ENCODE data around the gene FGFBP3. TPM values are rescaled to one million over a fixed set of nuclear protein-coding genes. Genes with fewer than 3 reads are reported as not detected.

The FGFBP3 gene
- total and polyA plus RNA-seq, 4 donors = 9.5 to 92.5 (median 38.7) TPM

GRCh38 chr10:91864099-91864498, 45.2 kb downstream of the FGFBP3 start:
- H3K27me3 ChIP-seq (ENCODE audit: control insufficient read depth, insufficient read depth, low read length) = no peaks in the 10 kb centered on the region
- no peaks in the 10 kb centered on the region for H3K36me3 ChIP-seq (ENCODE audit: control insufficient read depth, insufficient read depth, low read length)
- DNase-seq (ENCODE audit: low read depth in 4 of 6, low spot score in 6 of 6) = peak in 1 of 6 donors; percentile 85
- no peaks in the 10 kb centered on the region for H3K4me1 ChIP-seq (ENCODE audit: control insufficient read depth, insufficient read depth, low read length)
- no peak overlapping the region for H3K4me3 ChIP-seq (ENCODE audit: low read depth, low read length)
- no CpG with 5 or more reads among the region's 2 CpGs for WGBS (ENCODE audit: insufficient coverage)
- no peaks in the 10 kb centered on the region for H3K9me3 ChIP-seq (ENCODE audit: control insufficient read depth, insufficient read depth, low read length)
- no peak overlapping the region for H3K27ac ChIP-seq (ENCODE audit: low read depth, low read length)

GRCh38 chr10:91860885-91861284, 48.4 kb downstream of the FGFBP3 start:
- Histone ChIP-seq H3K4me1 (ENCODE audit: control insufficient read depth, insufficient read depth, low read length) (no peaks in the 10 kb centered on the region), H3K4me3 (ENCODE audit: low read depth, low read length) (no peak overlapping the region), H3K27me3 (ENCODE audit: control insufficient read depth, insufficient read depth, low read length) (no peaks in the 10 kb centered on the region), H3K9me3 (ENCODE audit: control insufficient read depth, insufficient read depth, low read length) (no peaks in the 10 kb centered on the region), H3K27ac (ENCODE audit: low read depth, low read length) (no peak overlapping the region), H3K36me3 (ENCODE audit: control insufficient read depth, insufficient read depth, low read length) (peaks cover 7% of the 10 kb centered on the region)
- DNase-seq (ENCODE audit: low read depth in 4 of 6, low spot score in 6 of 6) = no peak
- no CpG with 5 or more reads among the region's 1 CpG for WGBS (ENCODE audit: insufficient coverage)

- Histone ChIP-seq H3K27me3 (ENCODE audit: control insufficient read depth, insufficient read depth, low read length) (no peaks in the 10 kb centered on the region), H3K9me3 (ENCODE audit: control insufficient read depth, insufficient read depth, low read length) (no peaks in the 10 kb centered on the region), H3K36me3 (ENCODE audit: control insufficient read depth, insufficient read depth, low read length) (peaks cover 16% of the 10 kb centered on the region), H3K27ac (ENCODE audit: low read depth, low read length) (no peak overlapping the region), H3K4me1 (ENCODE audit: control insufficient read depth, insufficient read depth, low read length) (no peaks in the 10 kb centered on the region), H3K4me3 (ENCODE audit: low read depth, low read length) (no peak overlapping the region)
- peak in 2 of 6 donors; percentile 24 to 70 for DNase-seq (ENCODE audit: low read depth in 4 of 6, low spot score in 6 of 6)
- WGBS (ENCODE audit: insufficient coverage) = no CpG with 5 or more reads among the region's 6 CpGs
Observed at GRCh38 chr10:91856637-91857036, 52.6 kb downstream of the FGFBP3 start.

Small RNA genes lying within 50 kb of the gene (small RNA-seq; reads per million reads assigned to genes)
- gene AL359198.2 (ENCODE audit: low replicate concordance) = not detected

Other genes with a start within 250 kb of the FGFBP3 start
- 10 to 100 TPM; 46.8 to 91.9 TPM for gene TNKS2, start 111.1 kb downstream of the FGFBP3 start, total RNA-seq
- gene TNKS2, start 111.1 kb downstream of the FGFBP3 start, polyA plus RNA-seq (ENCODE audit: insufficient read length in 2 of 2) = 10 to 100 TPM; 35.3 to 51.6 TPM
- 10 to 100 TPM; 48.8 to 60.1 TPM for gene BTAF1, start 14.3 kb upstream of the FGFBP3 start, total RNA-seq
- gene BTAF1, start 14.3 kb upstream of the FGFBP3 start, polyA plus RNA-seq (ENCODE audit: insufficient read length in 2 of 2) = 10 to 100 TPM; 23.2 to 30.7 TPM